NCI-H1105 treated with DMSO at 0.1 percent for 48 hours (cell line): Measurements from ENCODE around the gene C10orf90.

Experiments
- DNase-seq: peaks from one replicate; lab custom pipeline; 2025; lab: John Stamatoyannopoulos, UW

Gene C10orf90

GRCh38 chr10:126459032-126459831 is 211.3 kb downstream of the C10orf90 start:
- no peak for DNase-seq

GRCh38 chr10:126458466-126458865 is 212.0 kb downstream of the C10orf90 start:
- no peak for DNase-seq

GRCh38 chr10:126456632-126457031 is 213.9 kb downstream of the C10orf90 start:
- no peak for DNase-seq

- no peak for DNase-seq
These were observed 214.6 kb downstream of the C10orf90 start for GRCh38 chr10:126455766-126456405.

GRCh38 chr10:126455036-126455765 is 215.3 kb downstream of the C10orf90 start:
- no peak for DNase-seq

- DNase-seq = no peak
These were observed 216.3 kb downstream of the C10orf90 start for GRCh38 chr10:126454045-126454751.

GRCh38 chr10:126452245-126452644 is 218.2 kb downstream of the C10orf90 start:
- DNase-seq = no peak

- DNase-seq = no peak
These were observed 222.4 kb downstream of the C10orf90 start for GRCh38 chr10:126448091-126448490.

- no peak for DNase-seq
These were observed 230.6 kb downstream of the C10orf90 start for GRCh38 chr10:126439942-126440341.

GRCh38 chr10:126438407-126438783 is 232.1 kb downstream of the C10orf90 start:
- DNase-seq = no peak

- DNase-seq = no peak
These were observed 232.7 kb downstream of the C10orf90 start for GRCh38 chr10:126437635-126438406.

- no peak for DNase-seq
These were observed 236.3 kb downstream of the C10orf90 start for GRCh38 chr10:126434235-126434634.

- DNase-seq = no peak
These were observed 237.1 kb downstream of the C10orf90 start for GRCh38 chr10:126433351-126433750.

GRCh38 chr10:126432507-126432906 is 238.0 kb downstream of the C10orf90 start:
- DNase-seq = no peak

GRCh38 chr10:126431816-126432215 is 238.7 kb downstream of the C10orf90 start:
- no peak for DNase-seq

- peak; percentile 44 for DNase-seq
These were observed 240.0 kb downstream of the C10orf90 start for GRCh38 chr10:126430512-126430911.

- DNase-seq = no peak
These were observed 241.2 kb downstream of the C10orf90 start for GRCh38 chr10:126429275-126429674.

- DNase-seq = no peak
These were observed 244.9 kb downstream of the C10orf90 start for GRCh38 chr10:126425489-126426065.

GRCh38 chr10:126425032-126425431 is 245.5 kb downstream of the C10orf90 start:
- no peak for DNase-seq

GRCh38 chr10:126423732-126424491 is 246.6 kb downstream of the C10orf90 start:
- DNase-seq = no peak
